H1 (cell line): ENCODE data around the gene FOXL2.

ENCODE experiments used
- POLR2A ChIP-seq, 2 experiments: IDR thresholded peaks; 1 replicate in 1 of 2; 2 replicates in 1 of 2; pipeline ENCODE4 v1.6.1; 2011; ENCODE audit warnings: low read depth in 2 of 2, low read length in 2 of 2, mild to moderate bottlenecking in 2 of 2; ENCODE audit errors: control extremely low read depth in 1 of 2
- TCF12 ChIP-seq: IDR thresholded peaks from 2 replicates; pipeline ENCODE4 v1.6.1; 2011; ENCODE audit warnings: low read depth, mild to moderate bottlenecking, low read length

- no peak for TF ChIP-seq TCF12
- no peak for TF ChIP-seq POLR2A (IDR thresholded peaks at IDR 0.05; ENCODE audit: control extremely low read depth in 1 of 2, low read depth in 2 of 2, low read length in 2 of 2)
Observed at GRCh38 chr3:138937690-138938055, 9.3 kb downstream of the FOXL2 start.
